H9 (cell line): ENCODE results near the gene PFDN5. TPM values are rescaled to one million over a fixed set of nuclear protein-coding genes. Genes with fewer than 3 reads are reported as not detected.

Experiments
- DNase-seq: peaks from one replicate; pipeline ENCODE4 v3.0.0-alpha.2; 2017
- H2AFZ ChIP-seq: one replicate; pipeline ENCODE4 v1.6.1; 2013; ENCODE audit warnings: mild to moderate bottlenecking, low read length, control low read depth, moderate library complexity
- H2AK5ac ChIP-seq: 2 replicates; pipeline ENCODE4 v1.6.1; 2013; ENCODE audit warnings: low read length, control low read depth, mixed read lengths; ENCODE audit not compliant: insufficient read length
- H2BK120ac ChIP-seq: one replicate; pipeline ENCODE4 v1.6.1; 2013; ENCODE audit warnings: low read depth, mild to moderate bottlenecking, low read length, control low read depth, inconsistent platforms; ENCODE audit not compliant: poor library complexity, severe bottlenecking
- H2BK12ac ChIP-seq: 2 replicates; pipeline ENCODE4 v1.6.1; 2013; ENCODE audit warnings: low read length, control low read depth, mixed read lengths, low read depth; ENCODE audit not compliant: insufficient read length
- H2BK15ac ChIP-seq: 2 replicates; pipeline ENCODE4 v1.6.1; 2013; ENCODE audit warnings: low read depth, low read length, control low read depth
- H2BK20ac ChIP-seq: one replicate; pipeline ENCODE4 v1.6.1; 2013; ENCODE audit warnings: low read depth, mild to moderate bottlenecking, low read length, control low read depth, inconsistent platforms; ENCODE audit not compliant: poor library complexity, severe bottlenecking
- H2BK5ac ChIP-seq: 2 replicates; pipeline ENCODE4 v1.6.1; 2013; ENCODE audit warnings: low read length, control low read depth, mixed read lengths; ENCODE audit not compliant: insufficient read length
- H3K14ac ChIP-seq: 2 replicates; pipeline ENCODE4 v1.6.1; 2013; ENCODE audit warnings: low read length, control low read depth; ENCODE audit not compliant: insufficient read depth
- H3K18ac ChIP-seq: 2 replicates; pipeline ENCODE4 v1.6.1; 2013; ENCODE audit warnings: low read depth, mild to moderate bottlenecking, mixed read lengths, low read length, control low read depth; ENCODE audit not compliant: insufficient read length
- H3K23ac ChIP-seq: 2 replicates; pipeline ENCODE4 v1.6.1; 2013; ENCODE audit warnings: low read length, control low read depth, mixed read lengths, low read depth; ENCODE audit not compliant: insufficient read length
- H3K23me2 ChIP-seq: 2 replicates; pipeline ENCODE4 v1.6.1; 2013; ENCODE audit warnings: low read depth, mild to moderate bottlenecking, mixed read lengths, low read length, control low read depth; ENCODE audit not compliant: insufficient read length, poor library complexity, severe bottlenecking
- H3K27ac ChIP-seq: 2 replicates; pipeline ENCODE4 v1.5.1; 2013; ENCODE audit warnings: low read length, control low read depth, mixed read lengths, low read depth; ENCODE audit not compliant: insufficient read length
- H3K27me3 ChIP-seq: 2 replicates; pipeline ENCODE4 v1.6.1; 2013; ENCODE audit warnings: low read length, control low read depth, inconsistent platforms; ENCODE audit not compliant: insufficient read depth
- H3K4ac ChIP-seq: 2 replicates; pipeline ENCODE4 v1.6.1; 2013; ENCODE audit warnings: low read depth, mild to moderate bottlenecking, control low read depth, inconsistent platforms, low read length, moderate library complexity
- H3K4me1 ChIP-seq: 2 replicates; pipeline ENCODE4 v1.6.1; 2013; ENCODE audit warnings: low read length, control low read depth, inconsistent platforms; ENCODE audit not compliant: insufficient read depth
- H3K4me2 ChIP-seq: 2 replicates; pipeline ENCODE4 v1.6.1; 2013; ENCODE audit warnings: low read length, control low read depth, mixed read lengths; ENCODE audit not compliant: insufficient read length, insufficient read depth
- H3K56ac ChIP-seq: 2 replicates; pipeline ENCODE4 v1.6.1; 2013; ENCODE audit warnings: low read depth, mild to moderate bottlenecking, mixed read lengths, low read length, control low read depth; ENCODE audit not compliant: insufficient read length
- H3K79me1 ChIP-seq: 2 replicates; pipeline ENCODE4 v1.6.1; 2013; ENCODE audit warnings: low read depth, mild to moderate bottlenecking, moderate library complexity, low read length, control low read depth, inconsistent platforms; ENCODE audit not compliant: insufficient read depth, poor library complexity, severe bottlenecking
- H3K79me2 ChIP-seq: 2 replicates; pipeline ENCODE4 v1.6.1; 2013; ENCODE audit warnings: low read length, control low read depth, inconsistent platforms; ENCODE audit not compliant: insufficient read depth
- H3K9ac ChIP-seq: 2 replicates; pipeline ENCODE4 v1.6.1; 2013; ENCODE audit warnings: low read length, control low read depth, mixed read lengths; ENCODE audit not compliant: insufficient read length; ENCODE audit errors: extremely low read depth
- H3K9me3 ChIP-seq: one replicate; pipeline ENCODE4 v1.6.1; 2013; ENCODE audit warnings: low read depth, low read length, inconsistent platforms; ENCODE audit not compliant: control insufficient read depth
- H3T11ph ChIP-seq: one replicate; pipeline ENCODE4 v1.6.1; 2013; ENCODE audit warnings: mild to moderate bottlenecking, low read length, control low read depth, inconsistent platforms
- H4K20me1 ChIP-seq: one replicate; pipeline ENCODE4 v1.6.1; 2013; ENCODE audit not compliant: control insufficient read depth, insufficient read length, insufficient read depth
- H4K5ac ChIP-seq: 2 replicates; pipeline ENCODE4 v1.6.1; 2013; ENCODE audit warnings: low read depth, mild to moderate bottlenecking, mixed read lengths, low read length, control low read depth; ENCODE audit not compliant: insufficient read length
- H4K8ac ChIP-seq: replicated peaks from 2 replicates; pipeline ENCODE4 v1.6.1; 2013; ENCODE audit warnings: low read length, control low read depth, mixed read lengths, low read depth; ENCODE audit not compliant: insufficient read length
- H4K91ac ChIP-seq: 2 replicates; pipeline ENCODE4 v1.6.1; 2013; ENCODE audit warnings: low read depth, mild to moderate bottlenecking, moderate library complexity, mixed read lengths, low read length, control low read depth; ENCODE audit not compliant: insufficient read length
- H3K27ac Mint-ChIP-seq, 3 experiments: 2 replicates in 2 of 3; 3 replicates in 1 of 3; pipeline ENCODE4 v1.8.0; 2020 to 2021; ENCODE audit warnings: mixed read lengths in 3 of 3, mild to moderate bottlenecking in 1 of 3, moderate library complexity in 1 of 3
- H3K27me3 Mint-ChIP-seq: 2 replicates; pipeline ENCODE4 v1.8.0; 2021; ENCODE audit warnings: low read depth, mild to moderate bottlenecking, moderate library complexity, mixed read lengths
- H3K36me3 Mint-ChIP-seq, 3 experiments: 2 replicates in 2 of 3; 3 replicates in 1 of 3; pipeline ENCODE4 v1.8.0; 2020 to 2021; ENCODE audit warnings: low read depth in 3 of 3, mixed read lengths in 3 of 3; ENCODE audit not compliant: insufficient read depth in 1 of 3
- H3K4me1 Mint-ChIP-seq, 2 experiments: 2 replicates each; pipeline ENCODE4 v1.8.0; 2020; ENCODE audit warnings: mixed read lengths in 2 of 2
- H3K4me3 Mint-ChIP-seq, 2 experiments: 2 replicates in 1 of 2; 3 replicates in 1 of 2; pipeline ENCODE4 v1.8.0; 2020 to 2021; ENCODE audit warnings: mild to moderate bottlenecking in 2 of 2, mixed read lengths in 2 of 2, moderate library complexity in 1 of 2
- H3K9me3 Mint-ChIP-seq, 2 experiments: 2 replicates in 1 of 2; 3 replicates in 1 of 2; pipeline ENCODE4 v1.8.0; 2020; ENCODE audit warnings: mild to moderate bottlenecking in 2 of 2, mixed read lengths in 2 of 2, moderate library complexity in 1 of 2
- WGBS: extraction: QIAGEN DNeasy Blood & Tissue Kit; methylation state at CpG from one replicate; pipeline ENCODE4 v1.1.7; 2013; ENCODE audit warnings: missing lambda C conversion rate, low lambda C conversion rate, mixed read lengths; ENCODE audit not compliant: insufficient read length; ENCODE audit errors: extremely low coverage; 5-methylcytosine and 5-hydroxymethylcytosine counted together
- total RNA-seq: library from RNA; stranded (reverse); gene quantifications from 2 replicates; pipeline ENCODE4 v1.2.1, GENCODE V29; 2021
- TF ChIP-seq, protein P1 (sequence below): fragments of 200-600 bp; sonication (generic); conservative IDR thresholded peaks from 3 replicates; pipeline ENCODE4 v1.8.0; 2021; ENCODE audit warnings: antibody characterized with exemption, mild to moderate bottlenecking

Gene PFDN5
- total RNA-seq, 1 experiment from 2014 or later, result 285 TPM

DNA sequence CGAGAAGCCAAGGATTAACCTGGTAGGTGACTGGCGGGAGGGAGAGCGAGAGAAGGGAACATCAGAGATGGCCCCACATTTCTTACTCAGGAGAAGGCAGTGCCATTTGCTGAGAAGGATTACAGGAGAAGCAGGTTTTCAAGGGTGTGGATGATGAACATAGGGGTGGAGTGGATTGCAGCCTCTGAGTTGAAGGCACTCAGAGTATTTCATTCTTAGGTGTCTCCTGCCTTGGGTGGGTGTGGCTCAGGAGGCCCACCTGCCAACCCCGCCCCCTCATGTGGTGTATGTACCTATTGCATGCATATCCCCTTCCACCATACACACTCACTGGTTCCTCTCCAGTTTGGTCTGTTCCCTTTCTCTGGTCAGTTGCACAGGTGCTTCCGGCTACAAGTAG lies 20.9 kb upstream of the PFDN5 start:
- H3K56ac ChIP-seq, result no peak overlapping the region
- H3K4me2 ChIP-seq, result no peak overlapping the region
- TF ChIP-seq, protein P1, sequence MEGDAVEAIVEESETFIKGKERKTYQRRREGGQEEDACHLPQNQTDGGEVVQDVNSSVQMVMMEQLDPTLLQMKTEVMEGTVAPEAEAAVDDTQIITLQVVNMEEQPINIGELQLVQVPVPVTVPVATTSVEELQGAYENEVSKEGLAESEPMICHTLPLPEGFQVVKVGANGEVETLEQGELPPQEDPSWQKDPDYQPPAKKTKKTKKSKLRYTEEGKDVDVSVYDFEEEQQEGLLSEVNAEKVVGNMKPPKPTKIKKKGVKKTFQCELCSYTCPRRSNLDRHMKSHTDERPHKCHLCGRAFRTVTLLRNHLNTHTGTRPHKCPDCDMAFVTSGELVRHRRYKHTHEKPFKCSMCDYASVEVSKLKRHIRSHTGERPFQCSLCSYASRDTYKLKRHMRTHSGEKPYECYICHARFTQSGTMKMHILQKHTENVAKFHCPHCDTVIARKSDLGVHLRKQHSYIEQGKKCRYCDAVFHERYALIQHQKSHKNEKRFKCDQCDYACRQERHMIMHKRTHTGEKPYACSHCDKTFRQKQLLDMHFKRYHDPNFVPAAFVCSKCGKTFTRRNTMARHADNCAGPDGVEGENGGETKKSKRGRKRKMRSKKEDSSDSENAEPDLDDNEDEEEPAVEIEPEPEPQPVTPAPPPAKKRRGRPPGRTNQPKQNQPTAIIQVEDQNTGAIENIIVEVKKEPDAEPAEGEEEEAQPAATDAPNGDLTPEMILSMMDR, result no peak
- no peaks in the 10 kb centered on the region; the same call in 1 of the 2 replicates for H3K4me1 ChIP-seq
- no peak overlapping the region for H3K27ac ChIP-seq
- no peak overlapping the region for H2BK120ac ChIP-seq
- H2BK20ac ChIP-seq, result no peak overlapping the region
- no peak overlapping the region for H2AK5ac ChIP-seq
- H4K20me1 ChIP-seq, result no peaks in the 10 kb centered on the region
- no peak overlapping the region for H3K18ac ChIP-seq
- Mint-ChIP-seq H3K36me3 (peaks cover 50 to 74% (median 73%) of the 10 kb centered on the region in 3 experiments; a peak in 6 of 7 replicates), H3K27me3 (no peaks in the 10 kb centered on the region), H3K4me1 (peaks cover 10 to 13% of the 10 kb centered on the region in 2 experiments; a peak in 3 of 4 replicates), H3K4me3 (no peak overlapping the region), H3K27ac (peak overlapping the region in 1 of 3 experiments; percentile 8; a peak in 1 of 7 replicates), H3K9me3 (no peaks in the 10 kb centered on the region)
- no peaks in the 10 kb centered on the region for H3K27me3 ChIP-seq
- peaks cover 3% of the 10 kb centered on the region; the same call in 1 of the 2 replicates for H3K79me2 ChIP-seq
- H3K23ac ChIP-seq, result no peak overlapping the region
- H3K14ac ChIP-seq, result no peak overlapping the region
- no peak overlapping the region for H4K5ac ChIP-seq
- H3T11ph ChIP-seq, result no peak overlapping the region
- H2BK15ac ChIP-seq, result no peak overlapping the region
- H4K8ac ChIP-seq, result no peak overlapping the region
- no peaks in the 10 kb centered on the region for H3K9me3 ChIP-seq
- H3K23me2 ChIP-seq, result no peaks in the 10 kb centered on the region
- no peak overlapping the region for H2BK12ac ChIP-seq
- no peak overlapping the region for H3K9ac ChIP-seq
- H3K4ac ChIP-seq, result no peak overlapping the region
- H3K79me1 ChIP-seq, result peaks cover 8% of the 10 kb centered on the region
- H4K91ac ChIP-seq, result no peak overlapping the region
- no peak overlapping the region for H2AFZ ChIP-seq
- no CpG with 5 or more reads among the region's 5 CpGs for WGBS
- no peak for DNase-seq
- no peak overlapping the region for H2BK5ac ChIP-seq
